GM20000 (cell line): ENCODE measurements around the gene DCP2.

Experiments used
- DNase-seq: peaks from one replicate; pipeline ENCODE4 v3.0.0; 2012; ENCODE audit warnings: low spot score
- CTCF ChIP-seq: IDR thresholded peaks from 2 replicates; pipeline ENCODE4 v1.5.1; 2012; ENCODE audit warnings: mild to moderate bottlenecking, control low read depth; ENCODE audit errors: extremely low read depth, missing control alignments

DCP2 gene

GRCh38 chr5:113056988-113057387 lies 80.4 kb downstream of the DCP2 start:
- no peak for TF ChIP-seq CTCF
- no peak for DNase-seq

- no peak for DNase-seq
- TF ChIP-seq CTCF, result no peak
Measured at GRCh38 chr5:113057557-113057984, 81.0 kb downstream of the DCP2 start.

- TF ChIP-seq CTCF, result no peak
- DNase-seq, result no peak
Measured at GRCh38 chr5:113058269-113058668, 81.7 kb downstream of the DCP2 start.

GRCh38 chr5:113058706-113059226 lies 82.2 kb downstream of the DCP2 start:
- TF ChIP-seq CTCF, result no peak
- DNase-seq, result no peak

GRCh38 chr5:113059232-113060040 lies 82.8 kb downstream of the DCP2 start:
- no peak for TF ChIP-seq CTCF
- no peak for DNase-seq

GRCh38 chr5:113060408-113061025 lies 83.9 kb downstream of the DCP2 start:
- no peak for TF ChIP-seq CTCF
- DNase-seq, result no peak
